ENCODE results near the gene TGFB3. TPM values are rescaled to one million over a fixed set of nuclear protein-coding genes. Genes with fewer than 3 reads are reported as not detected.
"Not testable (repeated sequence)": the region's sequence is repeated elsewhere in the genome, so short reads cannot be mapped to it uniquely, and the experiment has no call there.

The TGFB3 gene
- total RNA-seq, 1 donor from 2014 or later = 19.2 TPM

- H3K27me3 ChIP-seq = no peaks in the 10 kb centered on the region
- H3K9me3 ChIP-seq = no peaks in the 10 kb centered on the region
- no peaks in the 10 kb centered on the region for H3K36me3 ChIP-seq
- TF ChIP-seq POLR2A (IDR thresholded peaks at IDR 0.05) (no peak), POLR2AphosphoS5 (IDR thresholded peaks at IDR 0.05; ENCODE audit: insufficient read depth in 1 of 2, low read depth in 1 of 2) (no peak)
- TF ChIP-seq, protein P1, sequence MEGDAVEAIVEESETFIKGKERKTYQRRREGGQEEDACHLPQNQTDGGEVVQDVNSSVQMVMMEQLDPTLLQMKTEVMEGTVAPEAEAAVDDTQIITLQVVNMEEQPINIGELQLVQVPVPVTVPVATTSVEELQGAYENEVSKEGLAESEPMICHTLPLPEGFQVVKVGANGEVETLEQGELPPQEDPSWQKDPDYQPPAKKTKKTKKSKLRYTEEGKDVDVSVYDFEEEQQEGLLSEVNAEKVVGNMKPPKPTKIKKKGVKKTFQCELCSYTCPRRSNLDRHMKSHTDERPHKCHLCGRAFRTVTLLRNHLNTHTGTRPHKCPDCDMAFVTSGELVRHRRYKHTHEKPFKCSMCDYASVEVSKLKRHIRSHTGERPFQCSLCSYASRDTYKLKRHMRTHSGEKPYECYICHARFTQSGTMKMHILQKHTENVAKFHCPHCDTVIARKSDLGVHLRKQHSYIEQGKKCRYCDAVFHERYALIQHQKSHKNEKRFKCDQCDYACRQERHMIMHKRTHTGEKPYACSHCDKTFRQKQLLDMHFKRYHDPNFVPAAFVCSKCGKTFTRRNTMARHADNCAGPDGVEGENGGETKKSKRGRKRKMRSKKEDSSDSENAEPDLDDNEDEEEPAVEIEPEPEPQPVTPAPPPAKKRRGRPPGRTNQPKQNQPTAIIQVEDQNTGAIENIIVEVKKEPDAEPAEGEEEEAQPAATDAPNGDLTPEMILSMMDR (IDR thresholded peaks at IDR 0.05) = no peak
- no peak for DNase-seq (ENCODE audit: extremely low spot score in 2 of 2)
- no peak overlapping the region for H3K4me3 ChIP-seq
- H3K4me1 ChIP-seq = no peaks in the 10 kb centered on the region
- intact Hi-C loops (cut with DNase I) = no loop called here
- no peak overlapping the region for H3K27ac ChIP-seq
These were observed 54.2 kb downstream of the TGFB3 start for GRCh38 chr14:75927564-75928087.

DNA sequence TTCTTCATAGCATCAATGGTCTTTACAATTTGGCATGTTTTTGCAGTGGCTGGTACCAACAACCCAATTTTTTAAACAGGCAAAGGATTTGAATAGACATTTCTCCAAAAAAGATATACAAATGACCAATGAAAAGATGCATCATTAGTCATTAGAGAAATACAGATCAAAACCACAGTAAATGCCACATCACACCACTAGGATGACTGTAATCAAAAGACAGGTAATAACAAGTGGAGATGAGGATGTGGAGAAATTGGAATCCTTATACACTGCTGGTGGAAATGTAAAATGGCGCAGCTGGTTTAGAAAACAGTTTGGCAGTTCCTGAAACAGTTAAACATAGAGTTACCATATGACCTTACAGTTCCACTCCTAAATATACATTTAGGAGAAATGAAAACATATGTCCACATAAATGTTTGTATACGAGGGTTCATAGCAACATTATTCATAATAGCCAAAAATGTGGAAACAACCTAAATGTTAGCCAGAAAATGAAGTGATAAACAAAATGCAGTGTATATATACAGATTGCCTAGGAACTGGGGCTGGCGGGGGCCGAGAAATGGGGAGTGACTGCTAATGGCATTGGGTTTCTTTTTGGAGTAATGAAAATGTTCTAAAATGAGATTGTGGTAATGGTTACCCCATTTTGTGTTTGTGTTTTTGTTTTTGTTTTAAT lies 55.2 kb downstream of the TGFB3 start:
- intact Hi-C loops (cut with DNase I) = no loop called here
- Histone ChIP-seq H3K27me3 (no peaks in the 10 kb centered on the region), H3K36me3 (no peaks in the 10 kb centered on the region), H3K4me1 (no peaks in the 10 kb centered on the region), H3K4me3 (no peak overlapping the region), H3K27ac (no peak overlapping the region), H3K9me3 (no peaks in the 10 kb centered on the region)
- no peak for DNase-seq (ENCODE audit: extremely low spot score in 2 of 2)
- TF ChIP-seq POLR2AphosphoS5 (IDR thresholded peaks at IDR 0.05; ENCODE audit: insufficient read depth in 1 of 2, low read depth in 1 of 2) (no peak), POLR2A (IDR thresholded peaks at IDR 0.05) (no peak)
- TF ChIP-seq, protein P1 (IDR thresholded peaks at IDR 0.05) = no peak

DNA sequence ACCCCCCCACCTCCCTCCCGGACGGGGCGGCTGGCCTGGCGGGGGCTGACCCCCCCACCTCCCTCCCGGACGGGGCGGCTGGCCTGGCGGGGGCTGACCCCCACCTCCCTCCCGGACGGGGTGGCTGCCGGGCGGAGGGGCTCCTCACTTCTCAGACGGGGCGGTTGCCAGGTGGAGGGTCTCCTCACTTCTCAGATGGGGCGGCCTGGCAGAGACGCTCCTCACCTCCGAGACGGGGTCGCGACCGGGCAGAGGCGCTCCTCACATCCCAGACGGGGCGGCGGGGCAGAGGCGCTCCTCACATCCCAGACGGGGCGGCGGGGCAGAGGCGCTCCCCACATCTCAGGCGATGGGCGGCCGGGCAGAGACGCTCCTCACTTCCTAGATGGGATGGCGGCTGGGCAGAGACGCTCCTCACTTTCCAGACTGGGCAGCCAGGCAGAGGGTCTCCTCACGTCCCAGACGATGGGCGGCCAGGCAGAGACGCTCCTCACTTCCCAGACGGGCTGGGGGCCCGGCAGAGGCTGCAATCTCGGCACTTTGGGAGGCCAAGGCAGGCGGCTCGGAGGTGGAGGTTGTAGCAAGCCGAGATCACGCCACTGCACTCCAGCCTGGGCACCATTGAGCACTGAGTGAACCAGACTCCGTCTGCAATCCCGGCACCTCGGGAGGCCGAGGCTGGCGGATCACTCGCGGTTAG lies 56.5 kb downstream of the TGFB3 start:
- H3K27me3 ChIP-seq; H3K27ac ChIP-seq; H3K9me3 ChIP-seq; H3K4me3 ChIP-seq; H3K36me3 ChIP-seq; intact Hi-C loops (cut with DNase I); DNase-seq (ENCODE audit: extremely low spot score in 2 of 2); H3K4me1 ChIP-seq: not testable (repeated sequence)

GRCh38 chr14:75920421-75920820 lies 61.4 kb downstream of the TGFB3 start:
- H3K27ac ChIP-seq; DNase-seq (ENCODE audit: extremely low spot score in 2 of 2); H3K4me1 ChIP-seq; H3K9me3 ChIP-seq; H3K4me3 ChIP-seq; intact Hi-C loops (cut with DNase I); H3K27me3 ChIP-seq; H3K36me3 ChIP-seq: not testable (repeated sequence)

DNA sequence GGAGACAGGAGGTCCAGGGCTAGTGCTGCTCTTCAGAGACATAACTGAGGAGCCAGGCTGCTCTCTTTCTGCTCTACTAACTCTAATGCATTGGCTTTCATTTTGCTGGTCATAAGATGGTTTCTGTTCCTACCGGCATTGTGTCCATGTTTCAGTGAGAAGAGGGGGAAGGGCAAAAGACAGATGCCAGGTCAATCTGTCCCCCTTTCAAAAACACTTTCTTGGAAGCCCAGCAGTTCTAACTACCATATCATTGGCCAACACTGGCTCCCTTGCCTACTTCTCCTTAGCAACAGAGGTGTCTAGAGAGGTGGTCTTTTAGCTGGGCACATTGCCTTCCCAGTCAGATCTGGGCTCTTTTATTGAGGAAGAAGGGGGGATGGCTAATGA lies 63.9 kb downstream of the TGFB3 start:
- no peak overlapping the region for H3K27ac ChIP-seq
- intact Hi-C loops (cut with DNase I) = no loop called here
- H3K9me3 ChIP-seq = no peaks in the 10 kb centered on the region
- no peaks in the 10 kb centered on the region for H3K27me3 ChIP-seq
- no peaks in the 10 kb centered on the region for H3K36me3 ChIP-seq
- TF ChIP-seq, protein P1 (IDR thresholded peaks at IDR 0.05) = no peak
- TF ChIP-seq POLR2A (IDR thresholded peaks at IDR 0.05) = no peak
- TF ChIP-seq POLR2AphosphoS5 (IDR thresholded peaks at IDR 0.05; ENCODE audit: insufficient read depth in 1 of 2, low read depth in 1 of 2) = no peak
- no peak for DNase-seq (ENCODE audit: extremely low spot score in 2 of 2)
- no peak overlapping the region for H3K4me3 ChIP-seq
- H3K4me1 ChIP-seq = no peaks in the 10 kb centered on the region

- H3K27me3 ChIP-seq = no peaks in the 10 kb centered on the region
- no peak overlapping the region for H3K4me3 ChIP-seq
- H3K9me3 ChIP-seq = no peaks in the 10 kb centered on the region
- H3K36me3 ChIP-seq = no peaks in the 10 kb centered on the region
- intact Hi-C loops (cut with DNase I) = no loop called here
- no peak for DNase-seq (ENCODE audit: extremely low spot score in 2 of 2)
- TF ChIP-seq POLR2AphosphoS5 (IDR thresholded peaks at IDR 0.05; ENCODE audit: insufficient read depth in 1 of 2, low read depth in 1 of 2) = no peak
- TF ChIP-seq, protein P1 (IDR thresholded peaks at IDR 0.05) = no peak
- TF ChIP-seq POLR2A (IDR thresholded peaks at IDR 0.05) = no peak
- no peak overlapping the region for H3K27ac ChIP-seq
- H3K4me1 ChIP-seq = no peaks in the 10 kb centered on the region
These were observed 64.4 kb downstream of the TGFB3 start for GRCh38 chr14:75917322-75917945.

All from vagina (tissue), 2 donors.